Heart right ventricle (tissue), 16 donors: Measurements from ENCODE around the gene CACNA2D4. TPM values are rescaled to one million over a fixed set of nuclear protein-coding genes. Genes with fewer than 3 reads are reported as not detected.

ENCODE experiments used
- ATAC-seq, 8 donors: fragments of 200-7000 bp; cut with Tn5 transposase; one replicate each; pipeline ENCODE4 v1.9.1; 2020; ENCODE audit warnings: mild to moderate bottlenecking in 8 of 8, moderate library complexity in 8 of 8, moderate number of reproducible peaks in 1 of 8
- DNase-seq, 2 donors: peaks; one replicate each; pipeline ENCODE4 v3.0.0-alpha.2; 2020
- H3K27ac ChIP-seq, 10 donors: fragments of 200-600 bp; sonication (generic) in 2 of 10; one replicate each; pipeline versions ENCODE4 v1.5.0 to v1.8.0; 2020 to 2022; ENCODE audit warnings: mild to moderate bottlenecking in 3 of 10
- H3K27me3 ChIP-seq, 7 donors: fragments of 200-600 bp; one replicate each; pipeline ENCODE4 v1.8.0; 2021 to 2022; ENCODE audit warnings: mild to moderate bottlenecking in 2 of 7
- H3K36me3 ChIP-seq, 9 donors: fragments of 200-600 bp; sonication (generic) in 1 of 9; one replicate each; pipeline versions ENCODE4 v1.5.0 to v1.8.0; 2020 to 2022; ENCODE audit warnings: mild to moderate bottlenecking in 2 of 9
- H3K4me1 ChIP-seq, 9 donors: fragments of 200-600 bp; sonication (generic) in 1 of 9; one replicate each; pipeline versions ENCODE4 v1.5.0 to v1.8.0; 2020 to 2022; ENCODE audit warnings: mild to moderate bottlenecking in 4 of 9
- H3K4me3 ChIP-seq, 10 donors: fragments of 200-600 bp; sonication (generic) in 2 of 10; one replicate each; pipeline versions ENCODE4 v1.5.0 to v1.8.0; 2020 to 2022; ENCODE audit warnings: mild to moderate bottlenecking in 7 of 10, moderate library complexity in 2 of 10
- H3K9me3 ChIP-seq, 11 donors: fragments of 200-600 bp in 10 of 11; sonication (generic) in 2 of 11; one replicate each; pipeline versions ENCODE4 v1.5.0 to v1.8.0; 2013 to 2022; ENCODE audit warnings: mild to moderate bottlenecking in 2 of 11, control low read depth in 1 of 11, moderate library complexity in 1 of 11
- WGBS, 2 donors: extraction: QIAGEN DNeasy Blood & Tissue Kit; methylation state at CpG; one replicate each; pipeline ENCODE4 v1.1.7; 2013; ENCODE audit warnings: inconsistent platforms in 1 of 2; 5-methylcytosine and 5-hydroxymethylcytosine counted together
- intact Hi-C, 10 donors: fragments of 100-400 bp; cut with DNase I; formaldehyde crosslinking; loops; one replicate each; pipeline versions ENCODE4 v1.11.1 to v1.14.2; 2022
- polyA plus RNA-seq, 2 donors: library from polyadenylated mRNA; stranded (reverse); fragments of 200-250 nt; gene quantifications; one replicate each; pipeline ENCODE4 v1.2.3, GENCODE V29; 2013
- total RNA-seq, 10 donors: library from RNA; stranded (reverse); fragmentation: NEBNext Ultra II Directional in 3 of 10; extraction: Animal tissue kit (Norgen Biotek cat#: 25700) in 3 of 10; gene quantifications; one replicate each; pipeline versions ENCODE4 v1.2.1 to v1.2.4, GENCODE V29; 2021 to 2023
- TF ChIP-seq, protein P1 (sequence below), 9 donors: fragments of 200-600 bp; sonication (generic) in 2 of 9; IDR thresholded peaks; one replicate each; pipeline versions ENCODE4 v1.5.0 to v1.8.0; 2021 to 2022; ENCODE audit warnings: antibody characterized with exemption in 9 of 9, mild to moderate bottlenecking in 5 of 9, moderate library complexity in 1 of 9
- donor health status: Arrhythmogenic right ventricular cardiomyopathy.
- donor health status: ischemic (EF 13 %, LVEDD 7.1; RV severe dilation, severe dysfunction).
- donor health status: healthy with polysubstance abuse.
- donor health status: DM: no; HTN: yes; CAD: no.
- donor health status: DM: no; HTN: no; CAD: no.
- donor health status: ischemic (EF 25% LVEDD 6.9; RV normal size, moderate dysfunction).
- donor health status: ischemic (EF 25% LVEDD 5.7; RV mildly dilated, moderate dysfunction).
- donor health status: healthy.
- donor health status: DM: yes; HTN: yes; CAD: no.
- donor health status: Ischemic cardiomyopathy.
- donor health status: ischemic (EF 35%, LVEDD 5.7; RV mildly dilated, moderate dysfunction).
- donor health status: nonischemic (EF 11% LVEDD 7.7; RV severe dilation, severe dysfunction).
- donor health status: DM: yes; HTN: yes; CAD: no.
- donor health status: PGD.
- donor health status: ischemic (EF 29% LVEDD 5.4; RV normal size, mild dysfunction).
- donor health status: nonischemic (EF 23%, LVEDD 6.1; RV moderate dilation, normal function).

CACNA2D4 gene
- total and polyA plus RNA-seq, 12 donors: 0.19 to 6.2 (median 0.95) TPM

DNA sequence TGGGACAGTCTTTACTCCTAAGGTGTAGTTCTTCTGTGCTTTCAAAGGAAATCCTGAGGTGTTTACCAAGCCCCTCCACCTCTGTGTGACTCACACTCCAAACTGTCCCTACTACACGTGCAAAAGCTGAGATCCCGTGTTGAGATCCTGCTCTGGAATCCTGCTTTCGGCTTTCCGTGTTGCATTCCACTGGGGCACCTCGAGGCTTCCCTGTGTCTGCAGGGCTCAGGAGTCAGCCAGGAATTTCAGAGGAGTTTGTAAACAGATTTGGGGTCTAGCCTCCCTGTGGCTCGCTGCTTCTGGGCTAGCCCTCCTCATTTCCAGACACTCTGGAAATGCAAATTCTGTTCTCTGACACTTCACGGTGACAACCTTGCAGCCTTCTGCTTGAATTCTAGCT lies 48.4 kb downstream of the CACNA2D4 start:
- peaks cover 0 to 52% (median 34%) of the 10 kb centered on the region in 7 donors for H3K27me3 ChIP-seq
- DNase-seq (no peak), ATAC-seq (no peak)
- 51 to 61% methylated on average over 7 of the region's 7 CpGs for WGBS, 2 donors
- H3K36me3 ChIP-seq: no peaks in the 10 kb centered on the region
- intact Hi-C loops: no loop called here
- TF ChIP-seq, protein P1, sequence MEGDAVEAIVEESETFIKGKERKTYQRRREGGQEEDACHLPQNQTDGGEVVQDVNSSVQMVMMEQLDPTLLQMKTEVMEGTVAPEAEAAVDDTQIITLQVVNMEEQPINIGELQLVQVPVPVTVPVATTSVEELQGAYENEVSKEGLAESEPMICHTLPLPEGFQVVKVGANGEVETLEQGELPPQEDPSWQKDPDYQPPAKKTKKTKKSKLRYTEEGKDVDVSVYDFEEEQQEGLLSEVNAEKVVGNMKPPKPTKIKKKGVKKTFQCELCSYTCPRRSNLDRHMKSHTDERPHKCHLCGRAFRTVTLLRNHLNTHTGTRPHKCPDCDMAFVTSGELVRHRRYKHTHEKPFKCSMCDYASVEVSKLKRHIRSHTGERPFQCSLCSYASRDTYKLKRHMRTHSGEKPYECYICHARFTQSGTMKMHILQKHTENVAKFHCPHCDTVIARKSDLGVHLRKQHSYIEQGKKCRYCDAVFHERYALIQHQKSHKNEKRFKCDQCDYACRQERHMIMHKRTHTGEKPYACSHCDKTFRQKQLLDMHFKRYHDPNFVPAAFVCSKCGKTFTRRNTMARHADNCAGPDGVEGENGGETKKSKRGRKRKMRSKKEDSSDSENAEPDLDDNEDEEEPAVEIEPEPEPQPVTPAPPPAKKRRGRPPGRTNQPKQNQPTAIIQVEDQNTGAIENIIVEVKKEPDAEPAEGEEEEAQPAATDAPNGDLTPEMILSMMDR (IDR thresholded peaks at IDR 0.05): no peak
- H3K4me1 ChIP-seq: no peaks in the 10 kb centered on the region
- no peak overlapping the region for H3K4me3 ChIP-seq
- no peak overlapping the region for H3K27ac ChIP-seq
- peaks cover 0 to 21% (median 0%) of the 10 kb centered on the region in 11 donors for H3K9me3 ChIP-seq

DNA sequence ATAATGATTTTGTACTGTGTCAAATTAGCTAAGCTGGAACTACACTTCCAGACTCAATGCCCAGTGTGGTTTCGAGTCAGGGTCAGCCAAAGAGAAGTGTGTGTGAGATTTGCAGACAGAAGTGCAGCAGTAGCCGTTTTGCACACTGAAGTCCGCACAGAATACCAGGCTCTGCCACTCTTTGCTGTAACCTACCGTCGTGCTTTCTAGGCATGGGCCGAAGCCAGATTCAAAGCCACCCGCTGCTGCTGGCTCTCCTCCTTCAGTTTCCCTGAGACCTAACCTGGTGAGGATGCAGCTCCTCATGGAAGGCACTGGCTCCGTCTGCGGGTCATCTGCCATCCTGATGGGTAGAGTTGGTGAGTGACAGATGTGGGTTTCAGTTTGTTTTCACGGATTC lies 49.3 kb downstream of the CACNA2D4 start:
- intact Hi-C loops: no loop called here
- ATAC-seq: no peak
- Histone ChIP-seq H3K4me3 (no peak overlapping the region), H3K36me3 (no peaks in the 10 kb centered on the region), H3K4me1 (no peaks in the 10 kb centered on the region), H3K27me3 (peaks cover 0 to 53% (median 36%) of the 10 kb centered on the region in 7 donors), H3K9me3 (peaks cover 0 to 21% (median 0%) of the 10 kb centered on the region in 11 donors), H3K27ac (no peak overlapping the region)
- WGBS, 2 donors: 90 to 93% methylated on average over 10 of the region's 10 CpGs
- DNase-seq: no peak
- TF ChIP-seq, protein P1 (IDR thresholded peaks at IDR 0.05): no peak

DNA sequence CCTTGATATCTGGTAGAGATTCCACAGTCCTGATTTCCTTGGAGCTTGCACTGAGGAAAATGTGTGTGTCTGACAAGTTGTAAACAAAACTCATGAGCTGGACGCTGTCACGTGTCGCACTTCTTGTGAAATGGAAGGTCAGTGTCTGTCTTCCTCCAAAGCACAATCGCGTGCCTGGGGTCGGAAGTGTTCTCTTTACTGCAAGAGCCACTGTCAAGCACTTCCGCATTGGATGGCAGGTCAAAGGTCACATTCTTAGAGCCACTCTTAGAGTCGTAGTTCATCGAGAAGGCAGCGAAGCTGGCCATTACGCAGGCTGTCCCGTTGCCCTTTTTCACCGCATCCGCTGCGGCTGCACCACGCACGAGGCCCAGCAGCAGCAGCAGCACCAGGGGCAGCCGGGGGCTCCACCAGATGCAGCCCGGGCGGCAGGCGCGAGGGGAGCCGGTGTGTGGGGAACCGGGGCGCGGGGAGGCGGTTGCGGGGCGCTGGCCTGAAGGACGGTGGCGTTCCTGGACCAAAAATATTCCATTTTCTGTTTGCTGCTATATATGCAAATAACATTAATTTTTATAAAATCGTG lies 53.1 kb downstream of the CACNA2D4 start:
- 88 to 89% methylated on average over 32 of the region's 32 CpGs for WGBS, 2 donors
- H3K9me3 ChIP-seq: peaks cover 0 to 21% (median 0%) of the 10 kb centered on the region in 11 donors
- intact Hi-C loops: no loop called here
- no peaks in the 10 kb centered on the region for H3K4me1 ChIP-seq
- no peak overlapping the region for H3K4me3 ChIP-seq
- peaks cover 0 to 56% (median 39%) of the 10 kb centered on the region in 7 donors for H3K27me3 ChIP-seq
- H3K27ac ChIP-seq: no peak overlapping the region
- TF ChIP-seq, protein P1 (IDR thresholded peaks at IDR 0.05): no peak
- no peak for ATAC-seq
- DNase-seq: no peak
- H3K36me3 ChIP-seq: no peaks in the 10 kb centered on the region

DNA sequence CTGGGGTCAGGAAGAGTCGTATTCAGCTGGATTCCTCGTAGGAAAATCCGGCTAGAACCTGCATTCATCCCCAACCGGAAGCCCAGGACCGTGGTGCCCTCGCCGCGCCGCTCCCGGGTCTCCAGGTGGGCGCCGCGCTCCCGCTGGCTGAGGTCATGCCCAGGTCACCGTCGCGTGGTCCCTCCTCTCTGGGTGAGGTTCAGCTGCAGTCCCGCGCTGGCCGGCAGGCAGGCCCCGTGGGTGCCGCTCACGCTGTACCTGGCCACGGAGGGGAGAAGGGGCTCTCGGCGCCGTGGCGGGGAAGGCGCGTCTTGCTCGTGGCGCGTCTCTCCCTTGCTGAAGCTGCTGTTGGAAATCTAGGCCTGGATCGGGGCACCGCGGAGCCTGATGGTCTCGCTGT lies 53.6 kb downstream of the CACNA2D4 start:
- no peak for DNase-seq
- no peaks in the 10 kb centered on the region for H3K36me3 ChIP-seq
- no peak overlapping the region for H3K4me3 ChIP-seq
- ATAC-seq: no peak
- H3K9me3 ChIP-seq: peaks cover 0 to 19% (median 0%) of the 10 kb centered on the region in 11 donors
- 40 to 42% methylated on average over 37 of the region's 37 CpGs for WGBS, 2 donors
- H3K27me3 ChIP-seq: peaks cover 0 to 56% (median 39%) of the 10 kb centered on the region in 7 donors
- TF ChIP-seq, protein P1 (IDR thresholded peaks at IDR 0.05): no peak
- no peaks in the 10 kb centered on the region for H3K4me1 ChIP-seq
- H3K27ac ChIP-seq: no peak overlapping the region
- intact Hi-C loops: no loop called here
